Measurements from ENCODE around the gene SMIM29.
A peak's percentile ranks its signal among the peaks of the same experiment; 100 is the strongest.
"Not testable (repeated sequence)": the region's sequence is repeated elsewhere in the genome, so short reads cannot be mapped to it uniquely, and the experiment has no call there.

Gene SMIM29

GRCh38 chr6:34269132-34269531 lies 20.3 kb upstream of the SMIM29 start:
- DNase-seq (ENCODE audit: low read depth in 3 of 3) = not testable (repeated sequence)

GRCh38 chr6:34267746-34268145 lies 18.9 kb upstream of the SMIM29 start:
- no peak for DNase-seq (ENCODE audit: low read depth in 3 of 3)

GRCh38 chr6:34263484-34263883 lies 14.7 kb upstream of the SMIM29 start:
- DNase-seq (ENCODE audit: low read depth in 3 of 3) = not testable (repeated sequence)

- DNase-seq (ENCODE audit: low read depth in 3 of 3) = no peak
Observed at GRCh38 chr6:34260576-34261267, 11.9 kb upstream of the SMIM29 start.

GRCh38 chr6:34259529-34260069 lies 10.8 kb upstream of the SMIM29 start:
- DNase-seq (ENCODE audit: low read depth in 3 of 3) = no peak

- DNase-seq (ENCODE audit: low read depth in 3 of 3) = not testable (repeated sequence)
Observed at GRCh38 chr6:34252395-34252794, 3.6 kb upstream of the SMIM29 start.

- DNase-seq (ENCODE audit: low read depth in 3 of 3) = no peak
Observed at GRCh38 chr6:34249469-34250261, 859 bp upstream of the SMIM29 start.

- DNase-seq (ENCODE audit: low read depth in 3 of 3) = no peak
Observed at GRCh38 chr6:34248198-34248726, 544 bp downstream of the SMIM29 start.

- DNase-seq (ENCODE audit: low read depth in 3 of 3) = no peak
Observed at GRCh38 chr6:34247481-34248197, 1.2 kb downstream of the SMIM29 start.

GRCh38 chr6:34246563-34247391 lies 2.0 kb downstream of the SMIM29 start:
- no peak for DNase-seq (ENCODE audit: low read depth in 3 of 3)

- DNase-seq (ENCODE audit: low read depth in 3 of 3) = no peak
Observed at GRCh38 chr6:34246249-34246562, 2.6 kb downstream of the SMIM29 start.

GRCh38 chr6:34245761-34246140 lies 3.1 kb downstream of the SMIM29 start:
- DNase-seq (ENCODE audit: low read depth in 3 of 3) = not testable (repeated sequence)

- DNase-seq (ENCODE audit: low read depth in 3 of 3) = not testable (repeated sequence)
Observed at GRCh38 chr6:34245032-34245760, 3.6 kb downstream of the SMIM29 start.

- DNase-seq (ENCODE audit: low read depth in 3 of 3) = peak in 1 of 3 donors; percentile 59
Observed at GRCh38 chr6:34243901-34244884, 4.6 kb downstream of the SMIM29 start.

- no peak for DNase-seq (ENCODE audit: low read depth in 3 of 3)
Observed at GRCh38 chr6:34243131-34243771, 5.6 kb downstream of the SMIM29 start.

GRCh38 chr6:34242252-34243130 lies 6.3 kb downstream of the SMIM29 start:
- DNase-seq (ENCODE audit: low read depth in 3 of 3) = no peak

GRCh38 chr6:34241351-34242215 lies 7.2 kb downstream of the SMIM29 start:
- no peak for DNase-seq (ENCODE audit: low read depth in 3 of 3)

All from stimulated activated CD4-positive, alpha-beta T cell treated with anti-CD3 and anti-CD28 coated beads, TNF-alpha, amount 100 ng/mL, for 48 hours (primary cell).